22Rv1 (cell line): ENCODE measurements around the gene RBMS3.

Source experiments
- CTCF ChIP-seq: fragments of 450-650 bp; IDR thresholded peaks from 2 replicates; pipeline ENCODE4 v1.5.1; 2017; ENCODE audit warnings: mild to moderate bottlenecking
- ZFX ChIP-seq: fragments of 450-650 bp; IDR thresholded peaks from 2 replicates; pipeline ENCODE4 v1.6.1; 2017; ENCODE audit warnings: antibody characterized with exemption, borderline replicate concordance

GRCh38 chr3:30044515-30044914, 763.6 kb downstream of the RBMS3 start:
- TF ChIP-seq CTCF (no peak), ZFX (no peak)
